ENCODE measurements around the gene KATNB1.
"Not testable (repeated sequence)": the region's sequence is repeated elsewhere in the genome, so short reads cannot be mapped to it uniquely, and the experiment has no call there.

DNA sequence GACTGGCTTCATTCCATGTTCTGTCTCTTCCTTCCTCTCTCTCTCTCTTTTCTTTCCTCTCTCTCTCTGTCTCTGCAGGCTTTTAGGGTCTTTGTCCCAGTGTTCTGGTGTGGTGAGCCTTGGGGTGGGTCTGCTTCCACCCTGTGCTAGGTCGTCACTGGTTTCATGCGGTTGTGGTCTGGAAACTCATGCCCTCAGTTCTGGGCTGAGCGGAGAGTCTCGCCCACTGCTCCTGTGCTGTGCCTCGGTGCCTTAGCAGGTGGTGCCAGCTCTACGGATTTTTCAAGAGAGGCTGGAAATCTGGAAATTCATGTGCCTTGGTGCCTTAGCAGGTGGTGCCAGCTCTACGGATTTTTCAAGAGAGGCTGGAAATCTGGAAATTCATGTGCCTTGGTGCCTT is 10.7 kb downstream of the KATNB1 start:
- TF ChIP-seq, protein P1, sequence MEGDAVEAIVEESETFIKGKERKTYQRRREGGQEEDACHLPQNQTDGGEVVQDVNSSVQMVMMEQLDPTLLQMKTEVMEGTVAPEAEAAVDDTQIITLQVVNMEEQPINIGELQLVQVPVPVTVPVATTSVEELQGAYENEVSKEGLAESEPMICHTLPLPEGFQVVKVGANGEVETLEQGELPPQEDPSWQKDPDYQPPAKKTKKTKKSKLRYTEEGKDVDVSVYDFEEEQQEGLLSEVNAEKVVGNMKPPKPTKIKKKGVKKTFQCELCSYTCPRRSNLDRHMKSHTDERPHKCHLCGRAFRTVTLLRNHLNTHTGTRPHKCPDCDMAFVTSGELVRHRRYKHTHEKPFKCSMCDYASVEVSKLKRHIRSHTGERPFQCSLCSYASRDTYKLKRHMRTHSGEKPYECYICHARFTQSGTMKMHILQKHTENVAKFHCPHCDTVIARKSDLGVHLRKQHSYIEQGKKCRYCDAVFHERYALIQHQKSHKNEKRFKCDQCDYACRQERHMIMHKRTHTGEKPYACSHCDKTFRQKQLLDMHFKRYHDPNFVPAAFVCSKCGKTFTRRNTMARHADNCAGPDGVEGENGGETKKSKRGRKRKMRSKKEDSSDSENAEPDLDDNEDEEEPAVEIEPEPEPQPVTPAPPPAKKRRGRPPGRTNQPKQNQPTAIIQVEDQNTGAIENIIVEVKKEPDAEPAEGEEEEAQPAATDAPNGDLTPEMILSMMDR (IDR thresholded peaks at IDR 0.05; ENCODE audit: low read length), result not testable (repeated sequence)
- not testable (repeated sequence) for TF ChIP-seq EZH2phosphoT487 (IDR thresholded peaks at IDR 0.05; ENCODE audit: low read length)

Data from MM.1S (cell line).